ENCODE results near the gene PLCH1. TPM values are rescaled to one million over a fixed set of nuclear protein-coding genes. Genes with fewer than 3 reads are reported as not detected.

The PLCH1 gene
- polyA plus RNA-seq, 1 donor (not counting 4 experiments of a cell fraction or from before 2014, with no cell fraction given): 0.05 TPM

GRCh38 chr3:155661042-155661441 is 83.8 kb downstream of the PLCH1 start:
- H4K20me1 ChIP-seq (ENCODE audit: control insufficient read depth, extremely low read depth, insufficient read depth, low read length): no peaks in the 10 kb centered on the region
- dilution Hi-C loops (cut with MboI; ENCODE audit: extremely low pct_ligation_motif_present, low sequenced_read_pairs): no loop called here
- no peaks in the 10 kb centered on the region for H3K9me3 ChIP-seq (ENCODE audit: control insufficient read depth, low read depth, low read length)
- no peaks in the 10 kb centered on the region for H3K4me1 ChIP-seq (ENCODE audit: control insufficient read depth, extremely low read depth, insufficient read depth, low read length)
- H3K4me2 ChIP-seq (ENCODE audit: control insufficient read depth, extremely low read depth, insufficient read depth, low read depth, low read length): no peak overlapping the region
- FAIRE-seq: no peak
- H3K27ac ChIP-seq (ENCODE audit: control insufficient read depth, insufficient read depth, low read length): no peak overlapping the region
- H3K27me3 ChIP-seq (ENCODE audit: control insufficient read depth, extremely low read depth, insufficient read depth, low read length): no peaks in the 10 kb centered on the region
- no peak overlapping the region for H3K4me3 ChIP-seq (ENCODE audit: control insufficient read depth in 2 of 3, extremely low read depth in 1 of 3, insufficient read depth in 2 of 3, low read depth in 1 of 3, low read length in 3 of 3)
- H3K9ac ChIP-seq (ENCODE audit: control insufficient read depth, extremely low read depth, insufficient read depth, low read length): no peak overlapping the region
- no peaks in the 10 kb centered on the region for H3K79me2 ChIP-seq (ENCODE audit: control insufficient read depth, insufficient read depth, low read length)
- TF ChIP-seq CTCF (optimal IDR thresholded peaks at IDR 0.05 in 1 of 3, IDR thresholded peaks at IDR 0.05 in 1 of 3, conservative IDR thresholded peaks at IDR 0.05 in 1 of 3; ENCODE audit: extremely low read depth in 1 of 3, insufficient read depth in 2 of 3, low read length in 3 of 3) (no peak), EZH2 (IDR thresholded peaks at IDR 0.05; ENCODE audit: low read length) (no peak)
- H3K9me1 ChIP-seq (ENCODE audit: control insufficient read depth, extremely low read depth, insufficient read depth, low read length): no peaks in the 10 kb centered on the region
- H2AFZ ChIP-seq (ENCODE audit: control insufficient read depth, low read length): no peak overlapping the region
- DNase-seq (ENCODE audit: low read depth, low spot score): no peak
- no peaks in the 10 kb centered on the region for H3K36me3 ChIP-seq (ENCODE audit: control insufficient read depth in 2 of 2, extremely low read depth in 1 of 2, insufficient read depth in 2 of 2, low read length in 2 of 2)

GRCh38 chr3:155658671-155659261 is 86.1 kb downstream of the PLCH1 start:
- no peak overlapping the region for H3K4me3 ChIP-seq (ENCODE audit: control insufficient read depth in 2 of 3, extremely low read depth in 1 of 3, insufficient read depth in 2 of 3, low read depth in 1 of 3, low read length in 3 of 3)

More at GRCh38 chr3:155658671-155659261, 86.1 kb downstream of the PLCH1 start:
- dilution Hi-C loops (cut with MboI; ENCODE audit: extremely low pct_ligation_motif_present, low sequenced_read_pairs): no loop called here
- H3K9me1 ChIP-seq (ENCODE audit: control insufficient read depth, extremely low read depth, insufficient read depth, low read length): no peaks in the 10 kb centered on the region
- H3K9ac ChIP-seq (ENCODE audit: control insufficient read depth, extremely low read depth, insufficient read depth, low read length): no peak overlapping the region
- H3K27me3 ChIP-seq (ENCODE audit: control insufficient read depth, extremely low read depth, insufficient read depth, low read length): no peaks in the 10 kb centered on the region
- no peaks in the 10 kb centered on the region for H3K36me3 ChIP-seq (ENCODE audit: control insufficient read depth in 2 of 2, extremely low read depth in 1 of 2, insufficient read depth in 2 of 2, low read length in 2 of 2)
- no peak overlapping the region for H3K27ac ChIP-seq (ENCODE audit: control insufficient read depth, insufficient read depth, low read length)
- H2AFZ ChIP-seq (ENCODE audit: control insufficient read depth, low read length): no peak overlapping the region
- no peak overlapping the region for H3K4me2 ChIP-seq (ENCODE audit: control insufficient read depth, extremely low read depth, insufficient read depth, low read depth, low read length)
- TF ChIP-seq EZH2 (IDR thresholded peaks at IDR 0.05; ENCODE audit: low read length): no peak
- no peak for TF ChIP-seq CTCF (optimal IDR thresholded peaks at IDR 0.05 in 1 of 3, IDR thresholded peaks at IDR 0.05 in 1 of 3, conservative IDR thresholded peaks at IDR 0.05 in 1 of 3; ENCODE audit: extremely low read depth in 1 of 3, insufficient read depth in 2 of 3, low read length in 3 of 3)
- no peaks in the 10 kb centered on the region for H3K9me3 ChIP-seq (ENCODE audit: control insufficient read depth, low read depth, low read length)
- DNase-seq (ENCODE audit: low read depth, low spot score) (no peak), FAIRE-seq (no peak)
- no peaks in the 10 kb centered on the region for H3K79me2 ChIP-seq (ENCODE audit: control insufficient read depth, insufficient read depth, low read length)
- H3K4me1 ChIP-seq (ENCODE audit: control insufficient read depth, extremely low read depth, insufficient read depth, low read length): no peaks in the 10 kb centered on the region
- no peaks in the 10 kb centered on the region for H4K20me1 ChIP-seq (ENCODE audit: control insufficient read depth, extremely low read depth, insufficient read depth, low read length)
